Cardiac muscle cell (in vitro differentiated cells and primary cell): ENCODE measurements around the gene WFDC8. TPM values are rescaled to one million over a fixed set of nuclear protein-coding genes. Genes with fewer than 3 reads are reported as not detected.
A peak's percentile ranks its signal among the peaks of the same experiment; 100 is the strongest.

Experiments
- DNase-seq, 2 donors: peaks; one replicate each; pipeline versions ENCODE4 v3.0.0 to v3.0.0-alpha.2; 2010 to 2017; ENCODE audit warnings: low read depth in 1 of 2, low spot score in 1 of 2
- H3K27ac ChIP-seq: fragments of 200-600 bp; sonication (generic); 2 replicates; pipeline ENCODE4 v1.5.1; 2016
- H3K27me3 ChIP-seq: fragments of 200-600 bp; sonication (generic); 2 replicates; pipeline ENCODE4 v1.6.0; 2016; ENCODE audit warnings: control low read depth
- H3K36me3 ChIP-seq: fragments of 200-600 bp; sonication (generic); 2 replicates; pipeline ENCODE4 v1.5.1; 2016; ENCODE audit warnings: control low read depth
- H3K4me1 ChIP-seq: fragments of 200-600 bp; sonication (generic); 2 replicates; pipeline ENCODE4 v1.8.1; 2017; ENCODE audit warnings: low read depth, mild to moderate bottlenecking, mixed run types
- H3K4me3 ChIP-seq: fragments of 200-600 bp; sonication (generic); 2 replicates; pipeline ENCODE4 v1.5.1; 2016; ENCODE audit warnings: mild to moderate bottlenecking
- H3K9me3 ChIP-seq: fragments of 200-600 bp; sonication (generic); 2 replicates; pipeline ENCODE4 v1.5.1; 2017; ENCODE audit warnings: low read depth, mild to moderate bottlenecking, control low read depth
- CTCF ChIP-seq: IDR thresholded peaks from 2 replicates; pipeline ENCODE4 v1.5.1; 2012; ENCODE audit warnings: low read depth, mild to moderate bottlenecking, low read length
- polyA plus RNA-seq: library from polyadenylated mRNA; unstranded; fragments of >200 nt; fragmentation: Nextera tagmentation; extraction: Ambion mirVana; gene quantifications from 2 replicates; pipeline ENCODE4 v1.2.1, GENCODE V29; 2016
- total RNA-seq: library from RNA; depleted of rRNA; stranded (reverse); fragments of >200 nt; gene quantifications from 2 replicates; pipeline ENCODE4 v1.2.3, GENCODE V29; 2016

The WFDC8 gene
- total and polyA plus RNA-seq, 2 experiments from 2014 or later, result not detected

GRCh38 chr20:45607810-45608209 lies 28.7 kb upstream of the WFDC8 start:
- Histone ChIP-seq H3K4me3 (no peak overlapping the region), H3K27me3 (no peaks in the 10 kb centered on the region), H3K36me3 (no peaks in the 10 kb centered on the region), H3K27ac (no peak overlapping the region), H3K4me1 (no peaks in the 10 kb centered on the region), H3K9me3 (no peaks in the 10 kb centered on the region)
- DNase-seq, result no peak
- TF ChIP-seq CTCF, result no peak

- H3K9me3 ChIP-seq, result no peaks in the 10 kb centered on the region
- no peaks in the 10 kb centered on the region for H3K27me3 ChIP-seq
- no peak overlapping the region for H3K27ac ChIP-seq
- DNase-seq, result no peak
- H3K36me3 ChIP-seq, result no peaks in the 10 kb centered on the region
- no peak overlapping the region for H3K4me3 ChIP-seq
- no peak for TF ChIP-seq CTCF
- H3K4me1 ChIP-seq, result no peaks in the 10 kb centered on the region
Measured at GRCh38 chr20:45595235-45595634, 16.2 kb upstream of the WFDC8 start.

- Histone ChIP-seq H3K36me3 (no peaks in the 10 kb centered on the region), H3K9me3 (no peaks in the 10 kb centered on the region), H3K27ac (no peak overlapping the region), H3K27me3 (no peaks in the 10 kb centered on the region), H3K4me3 (no peak overlapping the region), H3K4me1 (no peaks in the 10 kb centered on the region)
- no peak for TF ChIP-seq CTCF
- DNase-seq, result no peak
Measured at GRCh38 chr20:45593498-45593897, 14.4 kb upstream of the WFDC8 start.

- no peak overlapping the region for H3K4me3 ChIP-seq
- TF ChIP-seq CTCF, result peak; percentile 55
- no peak overlapping the region for H3K27ac ChIP-seq
- no peaks in the 10 kb centered on the region for H3K4me1 ChIP-seq
- DNase-seq, result peak; percentile 11 to 46
- no peaks in the 10 kb centered on the region for H3K36me3 ChIP-seq
- H3K27me3 ChIP-seq, result no peaks in the 10 kb centered on the region
- no peaks in the 10 kb centered on the region for H3K9me3 ChIP-seq
Measured at GRCh38 chr20:45592574-45593189, 13.6 kb upstream of the WFDC8 start.

- no peaks in the 10 kb centered on the region for H3K36me3 ChIP-seq
Measured at GRCh38 chr20:45589725-45590124, 10.6 kb upstream of the WFDC8 start.

More at GRCh38 chr20:45589725-45590124, 10.6 kb upstream of the WFDC8 start:
- H3K4me1 ChIP-seq, result no peaks in the 10 kb centered on the region
- peak in 1 of 2 donors; percentile 16 for DNase-seq
- no peak overlapping the region for H3K4me3 ChIP-seq
- TF ChIP-seq CTCF, result no peak
- no peaks in the 10 kb centered on the region for H3K27me3 ChIP-seq
- H3K27ac ChIP-seq, result no peak overlapping the region
- H3K9me3 ChIP-seq, result no peaks in the 10 kb centered on the region
